ENCODE results near the gene KRT36. TPM values are rescaled to one million over a fixed set of nuclear protein-coding genes. Genes with fewer than 3 reads are reported as not detected.

The KRT36 gene
- total RNA-seq, 1 donor from 2014 or later, result not detected

GRCh38 chr17:41521574-41522261 is 32.0 kb upstream of the KRT36 start:
- POLR2A ChIA-PET, result no interaction called here
- TF ChIP-seq, protein P1, sequence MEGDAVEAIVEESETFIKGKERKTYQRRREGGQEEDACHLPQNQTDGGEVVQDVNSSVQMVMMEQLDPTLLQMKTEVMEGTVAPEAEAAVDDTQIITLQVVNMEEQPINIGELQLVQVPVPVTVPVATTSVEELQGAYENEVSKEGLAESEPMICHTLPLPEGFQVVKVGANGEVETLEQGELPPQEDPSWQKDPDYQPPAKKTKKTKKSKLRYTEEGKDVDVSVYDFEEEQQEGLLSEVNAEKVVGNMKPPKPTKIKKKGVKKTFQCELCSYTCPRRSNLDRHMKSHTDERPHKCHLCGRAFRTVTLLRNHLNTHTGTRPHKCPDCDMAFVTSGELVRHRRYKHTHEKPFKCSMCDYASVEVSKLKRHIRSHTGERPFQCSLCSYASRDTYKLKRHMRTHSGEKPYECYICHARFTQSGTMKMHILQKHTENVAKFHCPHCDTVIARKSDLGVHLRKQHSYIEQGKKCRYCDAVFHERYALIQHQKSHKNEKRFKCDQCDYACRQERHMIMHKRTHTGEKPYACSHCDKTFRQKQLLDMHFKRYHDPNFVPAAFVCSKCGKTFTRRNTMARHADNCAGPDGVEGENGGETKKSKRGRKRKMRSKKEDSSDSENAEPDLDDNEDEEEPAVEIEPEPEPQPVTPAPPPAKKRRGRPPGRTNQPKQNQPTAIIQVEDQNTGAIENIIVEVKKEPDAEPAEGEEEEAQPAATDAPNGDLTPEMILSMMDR (IDR thresholded peaks at IDR 0.05), result no peak
- ATAC-seq (ENCODE audit: low read depth), result no peak
- no peak overlapping the region for H3K4me3 Mint-ChIP-seq
- no peak overlapping the region for H3K27ac Mint-ChIP-seq
- no peaks in the 10 kb centered on the region for H3K36me3 Mint-ChIP-seq (ENCODE audit: low read depth)
- no peak for DNase-seq
- intact Hi-C loops (cut with micrococcal nuclease), result no loop called here
- CTCF ChIA-PET, result no interaction called here
- H3K4me1 Mint-ChIP-seq, result no peaks in the 10 kb centered on the region
- no peaks in the 10 kb centered on the region for H3K9me3 Mint-ChIP-seq
- H3K27me3 Mint-ChIP-seq, result peaks cover 19% of the 10 kb centered on the region

DNA sequence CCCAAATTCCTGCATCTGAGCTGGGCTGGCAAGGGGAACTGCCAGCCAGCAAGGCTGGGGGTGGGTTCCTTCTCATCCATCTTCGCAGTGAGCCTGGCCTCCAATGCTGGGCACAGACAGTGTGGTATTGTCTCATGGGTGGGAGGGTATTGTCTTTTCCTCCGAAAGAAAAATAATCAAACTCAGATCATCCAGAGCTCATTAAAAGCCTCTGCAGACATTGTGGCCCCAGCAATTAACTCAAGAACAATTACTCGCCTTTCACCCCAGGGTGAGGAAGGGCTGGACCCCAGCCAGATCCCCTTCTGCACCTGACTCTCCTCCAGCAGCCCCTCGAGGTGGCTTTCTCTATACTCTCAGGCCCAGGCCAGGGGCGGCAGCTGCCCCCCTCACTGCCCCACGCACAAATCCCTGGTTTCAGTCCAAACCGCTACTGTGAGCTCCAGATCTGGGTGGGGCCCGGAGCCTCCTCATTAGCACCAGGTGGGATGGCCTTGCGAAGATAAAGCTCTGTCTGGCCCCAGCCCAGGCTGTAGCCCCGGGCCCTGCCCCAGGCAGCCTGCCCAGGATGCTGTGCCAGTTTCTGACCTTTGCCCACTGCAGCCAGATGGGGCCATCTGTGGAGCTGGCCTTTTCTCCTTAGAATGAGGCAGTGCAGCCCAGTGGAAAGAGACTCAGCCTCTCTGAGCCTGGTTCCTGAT is 31.3 kb upstream of the KRT36 start:
- POLR2A ChIA-PET, result interaction anchor here (0.6 kb wide), 1 partner anchor 58 kb away, joined by 6 read pairs; no protein-coding TSS in a partner anchor
- no peak for ATAC-seq (ENCODE audit: low read depth)
- H3K27me3 Mint-ChIP-seq, result peaks cover 18% of the 10 kb centered on the region

GRCh38 chr17:41519501-41520224 is 30.0 kb upstream of the KRT36 start:
- Mint-ChIP-seq H3K27me3 (peaks cover 14% of the 10 kb centered on the region), H3K4me3 (no peak overlapping the region), H3K4me1 (no peaks in the 10 kb centered on the region), H3K27ac (no peak overlapping the region), H3K36me3 (ENCODE audit: low read depth) (no peaks in the 10 kb centered on the region), H3K9me3 (no peaks in the 10 kb centered on the region)
- DNase-seq, result no peak
- CTCF ChIA-PET, result no interaction called here
- TF ChIP-seq, protein P1 (IDR thresholded peaks at IDR 0.05), result no peak
- intact Hi-C loops (cut with micrococcal nuclease), result no loop called here
- POLR2A ChIA-PET, result no interaction called here
- no peak for ATAC-seq (ENCODE audit: low read depth)

More for the DNA sequence above, 31.3 kb upstream of the KRT36 start:
- H3K36me3 Mint-ChIP-seq (ENCODE audit: low read depth), result no peaks in the 10 kb centered on the region
- DNase-seq, result no peak
- no peak overlapping the region for H3K4me3 Mint-ChIP-seq
- intact Hi-C loops (cut with micrococcal nuclease), result no loop called here
- CTCF ChIA-PET, result no interaction called here
- H3K4me1 Mint-ChIP-seq, result no peaks in the 10 kb centered on the region
- no peak overlapping the region for H3K27ac Mint-ChIP-seq
- TF ChIP-seq, protein P1 (IDR thresholded peaks at IDR 0.05), result no peak
- no peaks in the 10 kb centered on the region for H3K9me3 Mint-ChIP-seq

DNA sequence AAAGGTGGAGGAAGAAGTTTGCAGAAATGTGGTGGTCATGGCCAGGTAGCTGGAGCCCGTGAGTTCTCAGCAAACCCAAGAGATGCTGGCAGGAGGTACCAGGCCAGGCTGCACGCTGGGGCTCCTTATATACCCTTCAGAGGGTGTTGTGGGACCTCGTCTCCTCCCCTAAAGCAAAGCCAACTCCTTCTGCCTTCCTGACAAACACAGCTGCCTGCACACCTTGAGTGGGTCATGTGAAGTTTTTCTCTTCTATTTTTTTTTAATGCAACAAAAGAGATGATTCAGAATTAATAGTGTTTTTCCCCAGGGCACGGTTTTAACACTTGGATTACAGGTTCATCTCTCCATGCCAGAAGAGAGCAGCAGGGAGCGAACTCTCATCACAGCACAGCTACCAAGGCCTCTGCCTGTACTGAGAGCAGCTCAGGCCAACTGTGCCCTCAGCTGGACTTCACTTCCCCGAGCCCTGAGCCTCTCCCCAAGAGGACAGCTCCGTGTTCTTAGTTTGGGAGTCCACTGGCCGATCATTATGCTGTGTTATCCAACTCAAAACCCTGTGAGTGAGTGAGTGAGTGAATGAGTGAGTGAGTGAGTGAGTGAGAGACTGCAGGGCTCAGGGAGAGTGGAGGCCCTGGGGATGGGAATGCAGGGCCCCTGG is 29.2 kb upstream of the KRT36 start, which contains the start of gene KRT15:
Gene KRT15, minus strand, starts transcription at position 102 of the 661 bp plus-strand sequence. Its CDS starts 63 bp downstream, at position 39.
- Mint-ChIP-seq H3K4me3 (no peak within 1 kb of the TSS), H3K4me1 (no peaks in the 10 kb centered on the region), H3K36me3 (ENCODE audit: low read depth) (no peaks in the 10 kb centered on the region), H3K27ac (no peak within 1 kb of the TSS), H3K27me3 (peaks cover 19% of the 10 kb centered on the region), H3K9me3 (no peaks in the 10 kb centered on the region)
- DNase-seq (no peak), ATAC-seq (ENCODE audit: low read depth) (no peak)
- TF ChIP-seq, protein P1 (IDR thresholded peaks at IDR 0.05), result no peak
- ChIA-PET CTCF (interaction anchor here (1.7 kb wide), 1 partner anchor 30 kb away, joined by 8 read pairs; no protein-coding TSS in a partner anchor), POLR2A (no interaction called here)
- intact Hi-C loops (cut with micrococcal nuclease), result no loop called here
